Measurements from ENCODE around the gene FHIT.

Gene FHIT

DNA sequence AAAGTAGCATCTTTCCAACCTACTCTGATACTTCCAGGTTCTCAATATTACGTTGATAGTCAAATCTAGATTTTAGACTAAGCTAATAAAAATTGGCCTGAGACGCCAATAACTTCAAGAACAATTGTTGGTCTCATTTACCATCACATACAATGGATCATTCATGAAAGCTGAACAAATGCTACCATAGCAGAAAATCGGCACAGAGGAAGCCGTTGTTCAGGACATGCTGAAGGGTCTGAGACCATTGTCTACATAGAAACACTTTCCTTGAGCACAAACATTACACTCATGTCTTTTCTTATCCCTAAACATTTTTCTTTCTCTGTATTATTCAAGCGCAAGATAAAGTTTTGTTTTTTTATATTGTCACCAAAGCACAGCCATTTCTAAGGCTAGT, 37.2 kb upstream of the FHIT start:
- Mint-ChIP-seq H3K4me1 (peaks cover 6% of the 10 kb centered on the region), H3K36me3 (ENCODE audit: low read depth) (no peaks in the 10 kb centered on the region), H3K4me3 (no peak overlapping the region), H3K9me3 (no peaks in the 10 kb centered on the region), H3K27ac (no peak overlapping the region), H3K27me3 (ENCODE audit: low read depth) (no peaks in the 10 kb centered on the region)
- TF ChIP-seq CTCF (IDR thresholded peaks at IDR 0.05; ENCODE audit: unreplicated experiment in 3 of 3): no peak

DNA sequence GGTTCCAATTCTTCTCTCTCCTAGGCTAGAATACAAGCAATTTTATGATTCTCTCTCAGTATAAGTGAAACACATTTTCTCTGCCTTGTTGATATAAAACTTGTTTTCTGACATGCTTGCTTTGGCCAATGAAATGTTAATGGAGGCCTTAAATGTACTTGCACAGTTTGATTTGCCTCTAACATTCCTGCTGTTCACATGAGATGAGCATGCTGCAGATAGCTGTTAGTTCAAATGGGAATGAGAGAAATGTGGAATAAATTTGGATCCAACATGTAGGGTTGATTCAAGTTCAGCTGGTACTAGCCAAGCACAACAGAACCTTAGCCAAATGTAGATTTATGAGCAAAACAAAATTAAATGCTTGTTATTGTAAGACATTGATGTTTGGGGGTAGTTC, 32.6 kb upstream of the FHIT start:
- Mint-ChIP-seq H3K36me3 (ENCODE audit: low read depth) (no peaks in the 10 kb centered on the region), H3K27me3 (ENCODE audit: low read depth) (no peaks in the 10 kb centered on the region), H3K9me3 (no peaks in the 10 kb centered on the region)

GRCh38 chr3:61278713-61279112, 27.5 kb upstream of the FHIT start:
- no peak overlapping the region for H3K4me3 Mint-ChIP-seq
- no peak for TF ChIP-seq CTCF (IDR thresholded peaks at IDR 0.05; ENCODE audit: unreplicated experiment in 3 of 3)
- H3K4me1 Mint-ChIP-seq: peaks cover 2% of the 10 kb centered on the region
- no peak overlapping the region for H3K27ac Mint-ChIP-seq
- no peaks in the 10 kb centered on the region for H3K27me3 Mint-ChIP-seq (ENCODE audit: low read depth)
- no peaks in the 10 kb centered on the region for H3K36me3 Mint-ChIP-seq (ENCODE audit: low read depth)
- H3K9me3 Mint-ChIP-seq: no peaks in the 10 kb centered on the region

More for the DNA sequence above, 32.6 kb upstream of the FHIT start:
- TF ChIP-seq CTCF (IDR thresholded peaks at IDR 0.05; ENCODE audit: unreplicated experiment in 3 of 3): no peak
- Mint-ChIP-seq H3K27ac (peak overlapping the region; percentile 6 to 79 (median 48)), H3K4me3 (no peak overlapping the region), H3K4me1 (peaks cover 6% of the 10 kb centered on the region)

DNA sequence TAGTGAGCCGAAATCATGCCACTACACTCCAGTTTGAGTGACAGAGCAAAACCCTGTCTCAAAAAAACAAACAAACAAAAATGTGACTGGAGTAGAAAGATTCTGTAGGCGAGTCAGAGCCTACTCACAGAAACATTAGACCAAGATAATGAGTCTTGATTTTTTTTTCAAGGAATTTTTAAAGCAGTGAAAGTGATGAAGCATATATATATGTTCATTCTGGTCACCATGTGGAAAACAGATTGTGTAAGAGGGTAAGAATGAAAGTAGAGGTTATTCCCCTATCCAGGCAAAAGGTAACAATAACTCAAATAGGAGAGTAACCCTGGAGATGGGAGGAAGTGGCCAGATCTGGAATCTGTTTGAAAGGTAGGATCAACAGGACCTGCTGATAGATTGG, 26.2 kb upstream of the FHIT start:
- Mint-ChIP-seq H3K9me3 (peaks cover 2% of the 10 kb centered on the region), H3K27me3 (ENCODE audit: low read depth) (no peaks in the 10 kb centered on the region), H3K36me3 (ENCODE audit: low read depth) (no peaks in the 10 kb centered on the region), H3K4me3 (no peak overlapping the region), H3K4me1 (no peaks in the 10 kb centered on the region), H3K27ac (no peak overlapping the region)
- TF ChIP-seq CTCF (IDR thresholded peaks at IDR 0.05; ENCODE audit: unreplicated experiment in 3 of 3): no peak

GRCh38 chr3:61269435-61269834, 18.2 kb upstream of the FHIT start:
- H3K27ac Mint-ChIP-seq: no peak overlapping the region
- no peaks in the 10 kb centered on the region for H3K36me3 Mint-ChIP-seq (ENCODE audit: low read depth)
- peaks cover 2% of the 10 kb centered on the region for H3K9me3 Mint-ChIP-seq
- H3K27me3 Mint-ChIP-seq (ENCODE audit: low read depth): no peaks in the 10 kb centered on the region
- H3K4me1 Mint-ChIP-seq: no peaks in the 10 kb centered on the region
- no peak overlapping the region for H3K4me3 Mint-ChIP-seq
- TF ChIP-seq CTCF (IDR thresholded peaks at IDR 0.05; ENCODE audit: unreplicated experiment in 3 of 3): no peak

GRCh38 chr3:61268644-61269043, 17.4 kb upstream of the FHIT start:
- H3K4me1 Mint-ChIP-seq: no peaks in the 10 kb centered on the region
- H3K27me3 Mint-ChIP-seq (ENCODE audit: low read depth): no peaks in the 10 kb centered on the region
- H3K4me3 Mint-ChIP-seq: no peak overlapping the region
- peaks cover 2% of the 10 kb centered on the region for H3K9me3 Mint-ChIP-seq
- no peak overlapping the region for H3K27ac Mint-ChIP-seq
- no peaks in the 10 kb centered on the region for H3K36me3 Mint-ChIP-seq (ENCODE audit: low read depth)
- no peak for TF ChIP-seq CTCF (IDR thresholded peaks at IDR 0.05; ENCODE audit: unreplicated experiment in 3 of 3)

Measured in nephron (organoid).